Stimulated activated CD4-positive, alpha-beta T cell treated with anti-CD3 and anti-CD28 coated beads, Interleukin-1b, Interleukin-23, amount 100 ng/mL, for 4 hours (primary cell): ENCODE measurements around the gene LRP1B.

Experiments used
- DNase-seq, 2 donors: peaks; one replicate each; pipeline ENCODE4 v3.0.0-alpha.2; 2020; ENCODE audit warnings: low read depth in 2 of 2

The LRP1B gene

GRCh38 chr2:141694180-141694579 lies 436.6 kb downstream of the LRP1B start:
- DNase-seq: no peak

DNA sequence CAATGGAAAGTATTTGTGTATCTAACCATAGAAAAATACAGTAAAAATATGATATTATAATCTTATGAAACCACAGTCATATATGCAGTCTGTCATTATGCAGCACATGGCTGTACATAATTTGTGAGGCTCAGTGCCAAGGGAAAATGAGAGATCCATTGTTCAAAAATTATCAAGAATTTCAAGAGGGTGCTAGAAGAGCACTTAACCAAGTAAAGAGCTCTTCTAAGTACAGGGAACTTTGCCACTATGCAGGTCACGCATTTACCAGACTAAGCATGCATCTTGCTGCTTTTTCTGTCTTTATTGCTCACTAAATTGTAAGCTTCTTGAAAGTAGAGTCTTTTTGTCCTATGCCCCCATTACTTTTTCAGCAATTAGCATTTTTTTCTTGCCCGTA lies 438.0 kb downstream of the LRP1B start:
- DNase-seq: no peak

GRCh38 chr2:141676139-141676538 lies 454.7 kb downstream of the LRP1B start:
- no peak for DNase-seq

GRCh38 chr2:141666191-141666590 lies 464.6 kb downstream of the LRP1B start:
- no peak for DNase-seq

DNA sequence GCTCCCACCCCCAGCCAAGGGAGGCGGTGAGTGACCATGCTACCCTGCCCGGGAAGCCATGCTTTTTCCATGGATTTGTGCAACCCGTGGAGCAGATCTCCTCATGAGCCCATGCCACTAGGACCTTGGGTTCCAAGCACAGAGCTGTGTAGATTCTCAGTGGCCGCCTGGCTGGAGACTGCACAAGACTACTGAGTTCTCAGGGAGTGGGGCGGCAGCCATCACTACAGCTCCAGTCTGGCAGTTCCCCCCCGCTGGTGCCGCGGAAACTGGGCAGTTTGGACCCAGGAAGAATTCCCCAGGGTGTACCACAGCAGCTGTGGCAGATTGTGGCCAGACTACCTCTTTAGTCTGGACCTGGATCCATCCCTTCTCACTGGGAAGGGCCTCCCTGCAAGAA lies 470.6 kb downstream of the LRP1B start:
- DNase-seq: no peak

DNA sequence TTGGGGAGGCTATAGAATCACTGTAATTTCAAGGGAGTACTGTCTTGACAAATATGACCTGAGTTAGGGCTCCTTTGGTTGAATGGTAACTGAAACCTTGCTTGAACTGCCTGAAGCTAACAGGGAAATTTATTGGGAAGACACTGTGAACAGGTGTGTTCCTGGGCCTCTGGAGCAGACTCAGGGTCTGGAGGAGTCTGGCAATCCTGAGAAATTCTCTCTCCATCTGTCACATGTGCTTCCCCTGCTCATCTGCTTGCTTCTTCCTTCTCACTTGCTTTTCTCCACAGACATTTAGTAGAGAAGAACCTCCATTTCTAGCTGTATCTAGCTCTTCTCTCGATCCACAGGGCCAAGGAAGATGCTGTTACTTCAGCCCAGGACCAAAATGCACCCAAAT lies 476.5 kb downstream of the LRP1B start:
- DNase-seq: no peak

DNA sequence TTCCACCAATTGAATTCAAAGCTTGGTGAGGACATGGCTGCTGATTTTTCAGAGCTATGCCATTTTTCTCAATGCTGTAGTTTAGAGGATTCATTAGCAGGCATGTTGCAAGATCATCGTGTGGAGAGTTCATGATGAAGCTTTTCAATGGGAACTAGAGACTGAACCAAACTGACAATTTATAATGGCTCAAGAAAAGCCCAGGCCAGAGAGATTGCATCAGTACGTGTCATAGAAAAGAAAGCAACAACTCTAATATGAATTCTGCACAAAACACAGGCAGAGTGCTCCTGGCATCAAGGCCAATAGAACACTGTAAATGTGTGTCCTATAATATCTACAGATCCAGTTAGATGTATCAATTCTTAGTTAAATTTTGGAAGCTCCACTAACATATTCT lies 477.6 kb downstream of the LRP1B start:
- DNase-seq: no peak

- DNase-seq: no peak
These were observed 478.5 kb downstream of the LRP1B start for GRCh38 chr2:141652308-141652707.

DNA sequence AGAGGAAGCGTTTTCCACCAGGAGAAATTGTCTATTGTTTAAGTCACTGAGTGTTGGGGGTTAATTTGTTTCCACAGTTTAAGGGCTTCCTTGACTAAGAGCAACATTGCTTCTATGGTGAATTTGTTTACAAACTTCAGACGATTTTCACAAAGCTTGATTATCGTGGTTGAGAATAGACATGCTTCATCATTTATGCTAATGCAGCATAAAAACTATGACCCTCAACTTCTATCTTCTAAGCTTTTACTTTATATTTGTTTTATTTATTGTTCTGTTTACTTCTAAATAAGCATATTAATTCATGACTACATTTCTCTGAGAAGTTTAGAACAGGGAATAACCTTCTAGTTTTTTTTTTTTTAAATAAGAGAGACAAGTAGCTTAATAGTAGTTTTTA lies 483.5 kb downstream of the LRP1B start:
- DNase-seq: no peak

GRCh38 chr2:141641462-141641861 lies 489.4 kb downstream of the LRP1B start:
- no peak for DNase-seq

- no peak for DNase-seq
These were observed 491.0 kb downstream of the LRP1B start for GRCh38 chr2:141639809-141640208.

DNA sequence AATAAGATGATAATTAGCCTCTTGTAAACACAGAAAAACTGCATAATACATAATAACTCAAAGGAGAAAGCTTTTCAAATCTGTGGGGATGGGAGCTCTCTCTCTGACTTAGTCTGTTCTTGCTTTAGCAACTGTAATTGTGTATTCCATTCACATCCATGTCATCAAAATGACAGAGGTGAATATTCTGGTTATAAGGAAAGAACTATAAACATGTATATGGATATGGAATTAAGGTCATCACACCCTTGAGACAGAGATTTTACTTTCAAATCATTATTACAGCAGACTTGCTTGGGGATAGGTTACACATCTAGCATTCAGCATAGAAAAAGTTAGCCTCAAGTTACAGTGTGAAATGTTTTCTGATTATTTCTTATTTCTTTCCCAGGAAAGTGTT lies 497.7 kb downstream of the LRP1B start:
- DNase-seq: no peak

DNA sequence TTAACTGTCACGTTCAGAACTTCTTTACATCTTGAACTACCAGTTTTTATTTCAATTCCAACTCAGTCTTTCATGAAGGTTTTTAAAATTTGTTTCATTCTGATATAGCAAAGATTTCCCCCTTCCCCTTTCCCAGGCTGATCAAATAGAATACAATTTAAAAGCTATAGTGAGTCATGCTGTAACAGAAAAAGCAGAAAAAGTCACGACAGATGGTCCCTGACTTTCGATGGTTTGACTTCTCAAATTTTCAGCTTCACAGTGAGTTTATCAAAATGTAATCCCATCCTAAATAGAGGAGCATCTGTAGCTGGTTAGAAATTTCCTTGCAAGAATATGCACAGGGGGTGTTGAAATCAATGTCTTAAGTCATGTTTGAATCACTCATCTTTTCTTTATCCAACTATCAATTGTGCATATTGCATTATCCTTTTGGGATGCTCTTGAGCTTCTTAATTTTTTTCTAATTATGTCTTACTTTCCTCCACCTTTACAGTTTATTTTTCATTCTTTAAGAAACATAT lies 500.3 kb downstream of the LRP1B start:
- no peak for DNase-seq

DNA sequence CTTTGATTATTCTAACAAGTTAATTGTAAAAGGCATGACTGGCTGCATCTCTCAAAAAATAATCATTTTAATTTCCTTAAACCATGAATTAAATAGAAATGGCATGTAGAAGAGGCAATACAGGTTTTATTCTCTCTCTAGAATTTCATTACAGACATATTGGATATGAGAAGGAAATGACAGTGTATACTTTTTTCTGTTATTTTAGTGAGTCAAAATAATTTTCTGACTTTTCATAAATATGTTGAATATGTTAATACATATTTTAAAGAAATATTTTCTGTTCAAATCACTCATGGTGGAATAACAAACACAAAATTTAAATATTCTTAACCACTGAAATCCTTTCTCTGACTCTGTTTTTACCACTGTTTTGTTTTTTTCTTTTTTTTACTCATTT lies 510.4 kb downstream of the LRP1B start:
- no peak for DNase-seq

- DNase-seq: no peak
These were observed 512.4 kb downstream of the LRP1B start for GRCh38 chr2:141618457-141618856.

- no peak for DNase-seq
These were observed 518.8 kb downstream of the LRP1B start for GRCh38 chr2:141611981-141612380.

DNA sequence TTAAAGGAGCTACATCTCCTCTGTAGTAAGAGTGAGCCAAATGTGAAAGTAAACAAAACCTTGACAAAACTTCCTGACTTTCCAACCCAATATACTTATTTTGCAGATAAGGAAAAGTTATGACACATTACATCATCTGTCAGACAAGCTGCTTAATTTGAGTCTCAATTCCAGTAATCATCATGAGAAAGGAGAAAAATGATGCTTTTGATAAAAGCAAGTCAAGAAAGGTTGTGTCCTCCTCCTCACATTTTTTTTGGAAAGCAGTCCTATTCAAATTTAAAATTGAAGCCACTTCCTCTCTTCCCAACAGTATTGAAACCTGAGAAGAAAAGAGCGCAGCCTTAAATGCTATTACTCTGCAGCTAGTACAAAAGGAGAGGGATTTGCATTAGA lies 519.6 kb downstream of the LRP1B start:
- no peak for DNase-seq

DNA sequence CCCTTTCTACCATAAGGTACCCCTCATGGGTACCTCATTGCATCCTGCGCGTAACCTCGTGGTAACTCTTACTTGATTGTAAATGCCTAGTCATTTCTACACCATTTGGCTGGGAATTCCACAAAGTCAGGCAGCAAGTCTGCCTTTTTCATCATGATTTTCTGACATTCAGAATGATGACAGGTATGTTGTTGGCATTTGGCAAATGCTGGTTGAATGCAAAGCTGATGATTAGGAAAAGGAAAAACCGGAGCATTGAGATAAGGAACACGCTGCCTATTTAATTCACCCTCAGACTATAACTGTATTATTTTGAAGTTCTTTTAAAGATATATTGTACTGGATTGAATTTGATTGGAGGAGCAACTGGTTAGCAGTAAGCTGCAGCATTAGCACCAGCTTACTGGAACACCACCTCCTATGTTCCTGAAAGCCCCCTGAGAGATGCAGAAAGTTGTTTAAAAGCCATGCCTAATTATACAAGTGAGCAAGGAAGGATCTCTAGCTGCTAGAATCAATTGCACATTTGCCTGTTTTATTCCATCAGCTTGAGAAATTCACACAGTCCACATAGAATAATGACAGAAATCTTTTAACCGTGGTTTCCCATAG lies 520.1 kb downstream of the LRP1B start:
- no peak for DNase-seq

DNA sequence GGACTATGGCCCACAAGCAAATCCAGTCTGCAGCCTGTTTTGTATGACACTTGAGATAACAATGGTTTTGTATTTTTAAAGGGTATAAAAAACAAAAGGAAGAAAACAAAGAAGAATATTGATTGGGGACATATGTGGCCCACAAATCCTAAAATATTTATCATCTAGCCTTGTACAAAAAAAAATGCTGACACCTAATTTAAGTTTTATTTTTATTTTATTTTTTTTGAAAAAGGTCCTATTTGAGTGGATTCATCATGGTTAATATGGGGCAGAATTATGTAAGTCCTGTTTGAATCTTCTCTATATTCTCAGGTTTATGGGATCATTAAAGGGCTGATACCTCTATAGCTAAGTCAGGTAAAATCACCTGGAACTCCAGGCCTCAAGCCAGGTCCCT lies 525.7 kb downstream of the LRP1B start:
- DNase-seq: no peak

- DNase-seq: no peak
These were observed 529.2 kb downstream of the LRP1B start for GRCh38 chr2:141601511-141602152.

DNA sequence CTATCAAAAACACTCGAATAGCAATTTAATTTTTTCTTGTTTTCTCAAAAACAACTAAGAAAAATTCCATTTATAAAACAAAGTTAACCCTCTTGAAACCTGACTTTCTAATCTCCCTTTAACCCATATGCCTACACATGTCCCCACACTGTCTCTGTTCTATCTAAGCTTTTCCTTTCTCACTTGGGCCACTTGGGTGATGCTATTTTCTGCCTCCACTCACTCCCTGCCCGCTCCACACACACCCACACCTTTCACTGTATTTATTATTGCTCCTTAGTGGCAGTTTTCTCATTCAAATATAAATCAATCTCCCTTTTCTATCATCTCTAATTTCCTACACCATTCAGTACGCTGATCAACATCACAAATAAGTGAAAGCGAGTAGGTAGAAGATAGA lies 531.1 kb downstream of the LRP1B start:
- DNase-seq: no peak

GRCh38 chr2:141598982-141599381 lies 531.8 kb downstream of the LRP1B start:
- DNase-seq: no peak

- no peak for DNase-seq
These were observed 535.4 kb downstream of the LRP1B start for GRCh38 chr2:141595316-141595920.
